Upper lobe of left lung (tissue), 6 donors: Measurements from ENCODE around the gene CCR4. TPM values are rescaled to one million over a fixed set of nuclear protein-coding genes. Genes with fewer than 3 reads are reported as not detected.
"Not testable (repeated sequence)": the region's sequence is repeated elsewhere in the genome, so short reads cannot be mapped to it uniquely, and the experiment has no call there.

Experiments used
- ATAC-seq, 2 donors: fragments of 200-7000 bp; cut with Tn5 transposase; one replicate each; pipeline ENCODE4 v1.9.1; 2022; ENCODE audit warnings: mild to moderate bottlenecking in 2 of 2, moderate library complexity in 2 of 2; ENCODE audit not compliant: low FRiP score in 2 of 2
- DNase-seq, 2 donors: peaks; one replicate each; pipeline ENCODE4 v3.0.0-alpha.2; 2019 to 2020
- H3K27ac ChIP-seq, 4 donors: fragments of 200-600 bp; sonication (generic); one replicate each; pipeline ENCODE4 v1.5.1; 2016 to 2019
- H3K27me3 ChIP-seq, 4 donors: fragments of 200-600 bp; sonication (generic); one replicate each; pipeline ENCODE4 v1.5.1; 2017 to 2019
- H3K36me3 ChIP-seq, 4 donors: fragments of 200-600 bp; sonication (generic); one replicate each; pipeline ENCODE4 v1.5.1; 2016 to 2019
- H3K4me1 ChIP-seq, 4 donors: fragments of 200-600 bp; sonication (generic); one replicate each; pipeline ENCODE4 v1.5.1; 2018 to 2019
- H3K4me3 ChIP-seq, 4 donors: fragments of 200-600 bp; sonication (generic); one replicate each; pipeline ENCODE4 v1.5.1; 2017 to 2019; ENCODE audit warnings: mild to moderate bottlenecking in 2 of 4, moderate library complexity in 1 of 4
- H3K9me3 ChIP-seq, 4 donors: fragments of 200-600 bp; sonication (generic); one replicate each; pipeline ENCODE4 v1.5.1; 2018 to 2019
- CTCF ChIP-seq, 6 experiments: fragments of 450-650 bp in 4 of 6; fragments of 200-600 bp in 2 of 6; sonication (generic) in 2 of 6; IDR thresholded peaks; one replicate each; pipeline ENCODE4 v1.5.1; 2016 to 2019; ENCODE audit warnings: antibody characterized with exemption in 6 of 6
- EP300 ChIP-seq, 4 donors: sonication (generic); formaldehyde crosslinking; IDR thresholded peaks; one replicate each; pipeline ENCODE4 v1.5.1; 2017; ENCODE audit warnings: antibody characterized with exemption in 4 of 4, control low read depth in 2 of 4
- POLR2A ChIP-seq, 4 donors: fragments of 450-650 bp; IDR thresholded peaks; one replicate each; pipeline ENCODE4 v1.5.1; 2016 to 2017; ENCODE audit warnings: antibody characterized with exemption in 4 of 4, mild to moderate bottlenecking in 2 of 4
- POLR2AphosphoS5 ChIP-seq, 2 donors: sonication (generic); formaldehyde crosslinking; IDR thresholded peaks; one replicate each; pipeline ENCODE4 v1.5.1; 2017; ENCODE audit warnings: antibody characterized with exemption in 2 of 2
- whole genome bisulfite sequencing, 2 donors: methylation state at CpG; one replicate each; pipeline ENCODE4 v1.1.5; 2017 to 2018; 5-methylcytosine and 5-hydroxymethylcytosine counted together
- total RNA-seq, 6 donors: library from RNA; depleted of rRNA in 4 of 6; stranded (reverse); fragments of >200 nt in 4 of 6; gene quantifications; one replicate each; pipeline versions ENCODE4 v1.1.0 to v1.2.1, GENCODE V29; 2016 to 2021
- donor health status: DM: no; HTN: no; CAD: no; lungs with moderate emphysema.
- donor health status: DM: no; HTN: yes; CAD: no; lungs with severe emphysema.

CCR4 gene
- 1 to 10 TPM in 4 of 6 donors, not detected in 2; 1.0 to 1.8 (median 1.1) TPM for total RNA-seq

DNA sequence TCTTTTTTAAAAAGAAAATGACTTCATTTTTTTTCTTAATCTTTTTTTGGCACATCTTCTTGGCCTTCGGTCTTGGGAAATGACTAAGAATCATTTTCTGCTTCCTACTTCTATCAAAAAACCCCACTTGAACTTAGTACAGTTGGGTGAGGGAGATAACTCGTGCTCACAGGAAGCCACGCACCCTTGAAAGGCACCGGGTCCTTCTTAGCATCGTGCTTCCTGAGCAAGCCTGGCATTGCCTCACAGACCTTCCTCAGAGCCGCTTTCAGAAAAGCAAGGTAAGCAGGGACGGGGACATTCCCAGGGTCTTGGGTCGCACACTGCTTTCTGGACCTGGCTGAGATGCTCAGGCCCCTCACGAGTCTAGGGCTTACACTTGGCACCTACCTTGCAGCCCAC lies at the start of gene CCR4:
TSS of gene CCR4 (plus strand) at position 235 of the 402 bp plus-strand sequence. CDS start 1,779 bp downstream, outside the sequence.
- peak within 1 kb of the TSS in 1 of 4 donors; percentile 1 for H3K4me3 ChIP-seq
- 23% methylated on average over 6 to 9 of the region's 9 CpGs for WGBS, 2 donors
- ATAC-seq, result no peak
- peak in 1 of 2 donors; percentile 42 for DNase-seq
- no peaks in the 10 kb centered on the region for H3K36me3 ChIP-seq
- H3K27me3 ChIP-seq, result no peaks in the 10 kb centered on the region
- H3K9me3 ChIP-seq, result no peaks in the 10 kb centered on the region
- H3K27ac ChIP-seq, result no peak within 1 kb of the TSS
- H3K4me1 ChIP-seq, result peaks cover 0 to 7% (median 2%) of the 10 kb centered on the region in 4 donors
- TF ChIP-seq EP300 (IDR thresholded peaks at IDR 0.05) (no peak), CTCF (IDR thresholded peaks at IDR 0.05) (no peak), POLR2AphosphoS5 (IDR thresholded peaks at IDR 0.05) (no peak), POLR2A (IDR thresholded peaks at IDR 0.05) (no peak)

DNA sequence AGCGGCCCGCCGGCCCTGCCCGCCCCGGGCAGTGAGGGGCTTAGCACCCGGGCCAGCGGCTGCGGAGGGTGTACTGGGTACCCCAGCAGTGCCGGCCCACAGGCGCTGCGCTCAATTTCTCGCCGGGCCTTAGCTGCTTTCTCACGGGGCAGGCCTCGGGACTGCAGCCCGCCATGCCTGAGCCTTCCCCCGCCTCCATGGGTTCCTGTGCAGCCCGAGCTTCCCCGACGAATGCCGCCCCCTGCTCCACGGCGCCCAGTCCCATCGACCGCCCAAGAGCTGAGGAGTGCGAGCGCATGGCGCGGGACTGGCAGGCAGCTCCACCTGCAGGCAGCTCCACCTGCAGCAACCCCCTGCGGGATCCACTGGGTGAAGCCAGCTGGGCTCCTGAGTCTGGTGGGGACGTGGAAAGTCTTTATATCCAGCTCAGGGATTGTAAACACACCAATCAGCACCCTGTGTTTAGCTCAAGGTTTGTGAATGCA lies 48.5 kb upstream of the CCR4 start:
- not testable (repeated sequence) for ATAC-seq, H3K27ac ChIP-seq, H3K27me3 ChIP-seq, H3K9me3 ChIP-seq, H3K36me3 ChIP-seq
- WGBS, 2 donors, result 51 to 70% methylated on average over 4 to 6 of the region's 31 CpGs
- DNase-seq, result peak; percentile 60 to 85
- peak in 4 of 6 experiments; percentile 15 to 54 (median 36) for TF ChIP-seq CTCF (IDR thresholded peaks at IDR 0.05)
- H3K4me3 ChIP-seq, result peak overlapping the region in 3 of 4 donors; percentile 28 to 49 (median 40)
- H3K4me1 ChIP-seq, result peaks cover 0 to 10% (median 1%) of the 10 kb centered on the region in 4 donors

DNA sequence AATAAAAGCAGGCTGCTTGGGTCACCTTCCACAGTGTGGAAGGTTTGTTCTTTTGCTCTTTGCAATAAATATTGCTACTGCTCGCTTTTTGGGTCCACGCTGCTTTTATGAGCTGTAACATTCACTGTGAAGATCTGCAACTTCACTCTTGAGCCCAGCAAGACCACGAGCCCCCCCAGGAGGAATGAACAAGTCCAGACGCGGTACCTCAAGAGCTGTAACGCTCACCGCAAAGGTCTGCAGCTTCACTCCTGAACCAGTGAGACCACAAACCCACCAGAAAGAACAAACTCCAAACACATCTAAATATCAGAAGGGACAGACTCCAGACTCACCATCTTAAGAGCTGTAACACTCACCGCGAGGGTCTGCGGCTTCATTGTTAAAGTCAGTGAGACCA lies 47.5 kb upstream of the CCR4 start:
- Histone ChIP-seq H3K27ac (no peak overlapping the region), H3K9me3 (no peaks in the 10 kb centered on the region), H3K4me1 (peaks cover 0 to 10% (median 1%) of the 10 kb centered on the region in 4 donors), H3K4me3 (no peak overlapping the region), H3K36me3 (no peaks in the 10 kb centered on the region), H3K27me3 (no peaks in the 10 kb centered on the region)
- 92 to 99% methylated on average over 10 of the region's 10 CpGs for WGBS, 2 donors
- DNase-seq (no peak), ATAC-seq (no peak)
- no peak for TF ChIP-seq CTCF (IDR thresholded peaks at IDR 0.05)

DNA sequence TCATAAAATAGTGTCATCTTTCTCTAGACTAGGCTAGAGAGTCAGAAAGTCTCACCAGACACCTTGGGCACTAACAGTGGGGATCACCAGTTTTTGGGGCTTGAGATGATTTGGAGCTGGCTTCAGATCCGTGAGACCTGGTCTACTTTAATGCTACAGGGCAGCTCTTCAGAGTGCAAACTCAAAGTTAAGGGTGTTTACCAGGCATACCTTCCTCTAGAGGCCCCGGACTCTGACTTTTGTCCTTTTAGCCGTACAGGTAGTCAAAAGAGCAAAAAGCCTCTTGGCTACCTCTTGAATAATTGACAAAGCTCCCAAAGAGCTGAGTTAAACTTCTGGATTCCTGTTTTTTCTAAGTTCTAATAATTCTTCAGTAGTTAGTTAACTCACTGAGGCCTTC lies 41.4 kb upstream of the CCR4 start:
- 66 to 84% methylated on average over 3 of the region's 3 CpGs for WGBS, 2 donors
- no peak for ATAC-seq
- no peak overlapping the region for H3K27ac ChIP-seq

More for the DNA sequence above, 41.4 kb upstream of the CCR4 start:
- Histone ChIP-seq H3K36me3 (no peaks in the 10 kb centered on the region), H3K27me3 (no peaks in the 10 kb centered on the region), H3K4me3 (no peak overlapping the region), H3K9me3 (no peaks in the 10 kb centered on the region), H3K4me1 (peaks cover 0 to 2% (median 0%) of the 10 kb centered on the region in 4 donors)
- no peak for TF ChIP-seq POLR2A (IDR thresholded peaks at IDR 0.05)
- TF ChIP-seq POLR2AphosphoS5 (IDR thresholded peaks at IDR 0.05), result no peak
- no peak for TF ChIP-seq CTCF (IDR thresholded peaks at IDR 0.05)
- no peak for TF ChIP-seq EP300 (IDR thresholded peaks at IDR 0.05)
- DNase-seq, result no peak
